ENCODE data around the gene LSAMP. TPM values are rescaled to one million over a fixed set of nuclear protein-coding genes. Genes with fewer than 3 reads are reported as not detected.

The LSAMP gene
- polyA plus RNA-seq, 3 donors, result not detected

- Histone ChIP-seq H3K4me2 (replicated peaks; ENCODE audit: extremely low read depth, low read length, poor library complexity, severe bottlenecking) (no peak overlapping the region), H3K4me3 (replicated peaks in 1 of 3; ENCODE audit: low read depth in 2 of 3, low read length in 3 of 3) (no peak overlapping the region), H3K4me1 (ENCODE audit: control insufficient read depth in 1 of 2, insufficient read depth in 2 of 2, low read length in 2 of 2) (no peaks in the 10 kb centered on the region), H3K36me3 (replicated peaks in 1 of 2; ENCODE audit: control insufficient read depth in 1 of 2, insufficient read depth in 2 of 2, low read length in 2 of 2) (no peaks in the 10 kb centered on the region), H3K9ac (ENCODE audit: insufficient read depth, low read length, poor library complexity, severe bottlenecking) (no peak overlapping the region), H3K27me3 (ENCODE audit: control insufficient read depth in 2 of 2, insufficient read depth in 2 of 2, low read length in 2 of 2) (no peaks in the 10 kb centered on the region), H2AFZ (ENCODE audit: insufficient read depth, low read depth, low read length, poor library complexity, severe bottlenecking) (no peak overlapping the region), H3K27ac (ENCODE audit: low read depth in 1 of 2, low read length in 2 of 2) (no peak overlapping the region), H3K79me2 (ENCODE audit: insufficient read depth, low read length) (no peaks in the 10 kb centered on the region), H4K20me1 (ENCODE audit: insufficient read depth, low read length) (no peaks in the 10 kb centered on the region), H3K9me3 (replicated peaks in 1 of 2; ENCODE audit: control insufficient read depth in 1 of 2, insufficient read depth in 1 of 2, low read length in 2 of 2) (peaks cover 0 to 3% of the 10 kb centered on the region in 2 donors)
- H3K4me1 Mint-ChIP-seq, result no peaks in the 10 kb centered on the region
- 93% methylated on average over 5 of the region's 8 CpGs for WGBS (ENCODE audit: insufficient coverage)
- H3K36me3 Mint-ChIP-seq, result no peaks in the 10 kb centered on the region
- H3K9me3 Mint-ChIP-seq, result no peaks in the 10 kb centered on the region
- TF ChIP-seq, protein P1, sequence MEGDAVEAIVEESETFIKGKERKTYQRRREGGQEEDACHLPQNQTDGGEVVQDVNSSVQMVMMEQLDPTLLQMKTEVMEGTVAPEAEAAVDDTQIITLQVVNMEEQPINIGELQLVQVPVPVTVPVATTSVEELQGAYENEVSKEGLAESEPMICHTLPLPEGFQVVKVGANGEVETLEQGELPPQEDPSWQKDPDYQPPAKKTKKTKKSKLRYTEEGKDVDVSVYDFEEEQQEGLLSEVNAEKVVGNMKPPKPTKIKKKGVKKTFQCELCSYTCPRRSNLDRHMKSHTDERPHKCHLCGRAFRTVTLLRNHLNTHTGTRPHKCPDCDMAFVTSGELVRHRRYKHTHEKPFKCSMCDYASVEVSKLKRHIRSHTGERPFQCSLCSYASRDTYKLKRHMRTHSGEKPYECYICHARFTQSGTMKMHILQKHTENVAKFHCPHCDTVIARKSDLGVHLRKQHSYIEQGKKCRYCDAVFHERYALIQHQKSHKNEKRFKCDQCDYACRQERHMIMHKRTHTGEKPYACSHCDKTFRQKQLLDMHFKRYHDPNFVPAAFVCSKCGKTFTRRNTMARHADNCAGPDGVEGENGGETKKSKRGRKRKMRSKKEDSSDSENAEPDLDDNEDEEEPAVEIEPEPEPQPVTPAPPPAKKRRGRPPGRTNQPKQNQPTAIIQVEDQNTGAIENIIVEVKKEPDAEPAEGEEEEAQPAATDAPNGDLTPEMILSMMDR (IDR thresholded peaks at IDR 0.05), result no peak
- no peak for DNase-seq
- H3K27ac Mint-ChIP-seq, result no peak overlapping the region
- H3K27me3 Mint-ChIP-seq (ENCODE audit: low read depth in 3 of 3), result no peaks in the 10 kb centered on the region
- H3K4me3 Mint-ChIP-seq, result no peak overlapping the region
- intact Hi-C loops (cut with micrococcal nuclease), result no loop called here
These were observed 180.0 kb downstream of the LSAMP start for GRCh38 chr3:116265320-116265695.

DNA sequence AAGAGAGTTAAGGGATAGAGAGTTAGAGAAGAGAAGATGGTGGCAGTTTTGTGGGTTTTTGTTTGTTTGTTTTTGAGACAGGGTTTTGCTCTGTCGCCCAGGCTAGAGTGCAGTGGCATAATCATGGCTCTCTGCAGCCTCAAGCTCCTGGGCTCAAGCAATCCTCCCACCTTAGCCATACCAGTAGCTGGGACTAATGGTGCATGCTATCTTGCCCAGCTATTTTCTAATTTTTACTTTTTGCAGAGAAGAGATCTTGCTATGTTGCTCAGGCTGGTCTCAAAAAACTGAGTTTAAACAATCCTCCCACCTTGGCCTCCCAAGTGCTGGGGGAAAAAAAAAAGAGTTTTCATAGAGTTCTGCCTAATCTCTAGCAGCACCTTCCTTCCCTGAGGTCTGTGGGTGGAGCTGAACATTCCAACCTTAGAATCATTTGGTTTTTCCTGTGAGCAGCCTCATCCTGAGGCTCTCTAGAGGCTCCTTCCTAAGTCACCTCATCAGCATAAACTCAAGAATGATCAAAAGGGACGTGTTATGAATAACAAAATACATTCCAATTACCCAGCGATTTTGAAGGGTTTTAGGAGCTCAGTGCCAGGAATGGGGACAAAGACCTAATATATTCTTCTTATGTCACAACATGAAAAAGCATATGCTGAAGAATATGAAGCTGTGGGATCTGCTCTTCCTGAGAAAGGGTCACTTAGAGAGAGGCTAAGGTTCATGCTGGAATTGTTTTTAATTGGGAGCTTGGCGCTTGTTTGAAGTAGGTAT lies 180.6 kb downstream of the LSAMP start:
- Histone ChIP-seq H3K4me1 (ENCODE audit: control insufficient read depth in 1 of 2, insufficient read depth in 2 of 2, low read length in 2 of 2) (no peaks in the 10 kb centered on the region), H2AFZ (ENCODE audit: insufficient read depth, low read depth, low read length, poor library complexity, severe bottlenecking) (no peak overlapping the region), H3K9ac (ENCODE audit: insufficient read depth, low read length, poor library complexity, severe bottlenecking) (no peak overlapping the region), H3K9me3 (replicated peaks in 1 of 2; ENCODE audit: control insufficient read depth in 1 of 2, insufficient read depth in 1 of 2, low read length in 2 of 2) (peaks cover 0 to 3% of the 10 kb centered on the region in 2 donors), H3K36me3 (replicated peaks in 1 of 2; ENCODE audit: control insufficient read depth in 1 of 2, insufficient read depth in 2 of 2, low read length in 2 of 2) (no peaks in the 10 kb centered on the region), H3K4me2 (replicated peaks; ENCODE audit: extremely low read depth, low read length, poor library complexity, severe bottlenecking) (no peak overlapping the region), H3K4me3 (replicated peaks in 1 of 3; ENCODE audit: low read depth in 2 of 3, low read length in 3 of 3) (no peak overlapping the region), H3K79me2 (ENCODE audit: insufficient read depth, low read length) (no peaks in the 10 kb centered on the region), H3K27ac (ENCODE audit: low read depth in 1 of 2, low read length in 2 of 2) (no peak overlapping the region), H3K27me3 (ENCODE audit: control insufficient read depth in 2 of 2, insufficient read depth in 2 of 2, low read length in 2 of 2) (no peaks in the 10 kb centered on the region), H4K20me1 (ENCODE audit: insufficient read depth, low read length) (no peaks in the 10 kb centered on the region)
- no peak overlapping the region for H3K27ac Mint-ChIP-seq
- no peak overlapping the region for H3K4me3 Mint-ChIP-seq
- DNase-seq, result no peak
- H3K27me3 Mint-ChIP-seq (ENCODE audit: low read depth in 3 of 3), result no peaks in the 10 kb centered on the region
- no peaks in the 10 kb centered on the region for H3K9me3 Mint-ChIP-seq
- H3K4me1 Mint-ChIP-seq, result no peaks in the 10 kb centered on the region
- H3K36me3 Mint-ChIP-seq, result no peaks in the 10 kb centered on the region
- intact Hi-C loops (cut with micrococcal nuclease), result no loop called here
- 100% methylated on average over 1 of the region's 4 CpGs for WGBS (ENCODE audit: insufficient coverage)
- TF ChIP-seq, protein P1 (IDR thresholded peaks at IDR 0.05), result no peak
